Colonic mucosa (tissue), 4 donors: ENCODE measurements around the gene ZNF354B. TPM values are rescaled to one million over a fixed set of nuclear protein-coding genes. Genes with fewer than 3 reads are reported as not detected.
"Not testable (repeated sequence)": the region's sequence is repeated elsewhere in the genome, so short reads cannot be mapped to it uniquely, and the experiment has no call there.

Experiments
- DNase-seq: peaks from one replicate; pipeline ENCODE4 v3.0.0-alpha.2; 2020
- H3K27ac ChIP-seq: fragments of 200-600 bp; one replicate; pipeline ENCODE4 v1.8.0; 2021
- H3K27me3 ChIP-seq: fragments of 200-600 bp; one replicate; pipeline ENCODE4 v1.8.0; 2021
- H3K36me3 ChIP-seq: fragments of 200-600 bp; one replicate; pipeline ENCODE4 v1.8.0; 2021
- H3K4me1 ChIP-seq: fragments of 200-600 bp; one replicate; pipeline ENCODE4 v1.8.0; 2021; ENCODE audit warnings: mild to moderate bottlenecking
- H3K4me3 ChIP-seq: fragments of 200-600 bp; one replicate; pipeline ENCODE4 v1.8.0; 2021
- H3K9ac ChIP-seq, 2 donors: one replicate each; pipeline ENCODE4 v1.7.0; 2013; ENCODE audit warnings: control low read depth in 2 of 2, low read depth in 2 of 2, low read length in 2 of 2
- H3K9me3 ChIP-seq: fragments of 200-600 bp; one replicate; pipeline ENCODE4 v1.8.0; 2021
- intact Hi-C: fragments of 100-400 bp; cut with DNase I; formaldehyde crosslinking; loops from one replicate; pipeline ENCODE4 v1.14.1; 2022
- total RNA-seq, 2 donors: library from RNA; stranded (reverse); fragmentation: NEBNext Ultra II Directional in 1 of 2; extraction: Animal tissue kit (Norgen Biotek cat#: 25700) in 1 of 2; gene quantifications; one replicate each; pipeline ENCODE4 v1.2.1, GENCODE V29; 2021
- TF ChIP-seq, protein P1 (sequence below): fragments of 200-600 bp; IDR thresholded peaks from one replicate; pipeline ENCODE4 v1.8.0; 2022; ENCODE audit warnings: antibody characterized with exemption, mild to moderate bottlenecking
- donor health status: healthy.
- donor health status: DM: no; HTN: no; CAD: no.
- donor health status: DM: no; HTN: no; CAD: no.

ZNF354B gene
- total RNA-seq, 2 donors from 2014 or later = 7.5 to 9.3 TPM

DNA sequence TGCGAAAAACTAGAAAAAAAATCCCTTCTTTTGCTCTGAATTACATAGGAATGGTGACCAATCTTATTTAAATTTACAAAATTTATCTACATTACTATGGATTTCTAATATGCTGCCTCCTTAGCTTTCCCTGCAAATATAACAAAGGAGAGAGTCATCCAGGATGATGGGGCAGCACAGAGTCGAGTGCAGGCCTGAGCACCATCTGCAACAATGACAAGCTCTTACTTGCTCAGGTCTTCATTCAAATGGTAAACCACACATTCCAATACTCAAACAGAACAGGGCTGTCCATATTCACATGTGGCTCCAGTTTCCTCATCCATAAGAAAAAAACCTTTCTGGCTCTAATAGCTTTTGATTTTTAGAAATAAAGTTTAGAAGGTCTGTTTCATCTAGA lies 33.5 kb upstream of the ZNF354B start:
- intact Hi-C loops = no loop called here
- no peaks in the 10 kb centered on the region for H3K27me3 ChIP-seq
- H3K9me3 ChIP-seq = no peaks in the 10 kb centered on the region
- H3K27ac ChIP-seq = no peak overlapping the region
- TF ChIP-seq, protein P1, sequence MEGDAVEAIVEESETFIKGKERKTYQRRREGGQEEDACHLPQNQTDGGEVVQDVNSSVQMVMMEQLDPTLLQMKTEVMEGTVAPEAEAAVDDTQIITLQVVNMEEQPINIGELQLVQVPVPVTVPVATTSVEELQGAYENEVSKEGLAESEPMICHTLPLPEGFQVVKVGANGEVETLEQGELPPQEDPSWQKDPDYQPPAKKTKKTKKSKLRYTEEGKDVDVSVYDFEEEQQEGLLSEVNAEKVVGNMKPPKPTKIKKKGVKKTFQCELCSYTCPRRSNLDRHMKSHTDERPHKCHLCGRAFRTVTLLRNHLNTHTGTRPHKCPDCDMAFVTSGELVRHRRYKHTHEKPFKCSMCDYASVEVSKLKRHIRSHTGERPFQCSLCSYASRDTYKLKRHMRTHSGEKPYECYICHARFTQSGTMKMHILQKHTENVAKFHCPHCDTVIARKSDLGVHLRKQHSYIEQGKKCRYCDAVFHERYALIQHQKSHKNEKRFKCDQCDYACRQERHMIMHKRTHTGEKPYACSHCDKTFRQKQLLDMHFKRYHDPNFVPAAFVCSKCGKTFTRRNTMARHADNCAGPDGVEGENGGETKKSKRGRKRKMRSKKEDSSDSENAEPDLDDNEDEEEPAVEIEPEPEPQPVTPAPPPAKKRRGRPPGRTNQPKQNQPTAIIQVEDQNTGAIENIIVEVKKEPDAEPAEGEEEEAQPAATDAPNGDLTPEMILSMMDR = no peak
- H3K36me3 ChIP-seq = no peaks in the 10 kb centered on the region
- H3K4me3 ChIP-seq = no peak overlapping the region
- H3K9ac ChIP-seq = no peak overlapping the region
- H3K4me1 ChIP-seq = no peaks in the 10 kb centered on the region
- no peak for DNase-seq

DNA sequence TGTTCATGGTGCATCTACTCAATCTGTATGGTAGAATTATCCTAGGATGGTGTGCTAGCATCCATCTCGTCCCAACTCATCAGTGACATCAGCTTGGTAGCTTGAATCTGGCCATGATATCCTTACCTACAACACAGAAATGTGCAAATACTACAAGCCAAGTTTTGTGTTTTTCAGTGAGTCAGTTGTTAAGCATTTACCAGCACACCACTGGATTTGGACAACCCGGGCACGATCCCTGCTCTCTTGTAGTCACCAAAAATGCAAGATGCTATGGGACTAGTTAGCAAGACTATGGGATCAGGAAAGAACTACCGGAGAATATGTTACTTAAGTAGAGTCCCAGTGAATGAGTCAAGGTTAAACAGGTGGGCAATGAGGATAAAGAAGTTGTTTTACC lies 32.1 kb upstream of the ZNF354B start:
- intact Hi-C loops = no loop called here
- Histone ChIP-seq H3K27me3 (no peaks in the 10 kb centered on the region), H3K9me3 (no peaks in the 10 kb centered on the region), H3K4me1 (no peaks in the 10 kb centered on the region), H3K36me3 (no peaks in the 10 kb centered on the region), H3K9ac (no peak overlapping the region), H3K4me3 (no peak overlapping the region), H3K27ac (no peak overlapping the region)
- DNase-seq = no peak
- TF ChIP-seq, protein P1 = no peak

DNA sequence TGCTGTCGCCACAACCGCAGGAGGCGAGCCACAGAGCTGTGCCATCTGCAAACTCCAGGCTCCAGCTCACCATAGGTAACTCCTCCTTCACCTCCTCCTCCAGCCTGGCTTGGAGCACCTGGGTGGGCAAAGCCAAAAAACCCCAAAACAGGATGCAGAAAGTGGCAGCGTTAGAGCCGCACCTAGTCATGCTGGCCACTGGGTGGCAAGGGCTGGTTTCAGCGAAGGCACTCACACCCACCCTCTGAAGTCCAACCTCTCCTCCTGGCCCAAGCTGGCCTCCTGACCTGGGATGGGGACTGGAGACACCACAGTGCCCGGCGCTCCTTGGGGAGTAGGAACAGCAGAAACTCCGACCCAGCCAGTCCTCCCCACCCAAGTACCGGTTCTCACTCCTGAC lies 28.7 kb upstream of the ZNF354B start:
- no peak for DNase-seq
- H3K9ac ChIP-seq = no peak overlapping the region
- no peaks in the 10 kb centered on the region for H3K36me3 ChIP-seq
- TF ChIP-seq, protein P1 = no peak
- no peaks in the 10 kb centered on the region for H3K9me3 ChIP-seq
- no peak overlapping the region for H3K4me3 ChIP-seq
- no peak overlapping the region for H3K27ac ChIP-seq
- H3K27me3 ChIP-seq = no peaks in the 10 kb centered on the region
- intact Hi-C loops = no loop called here
- no peaks in the 10 kb centered on the region for H3K4me1 ChIP-seq

GRCh38 chr5:178832618-178833201 lies 27.0 kb upstream of the ZNF354B start:
- Histone ChIP-seq H3K4me1 (no peaks in the 10 kb centered on the region), H3K36me3 (no peaks in the 10 kb centered on the region), H3K9me3 (no peaks in the 10 kb centered on the region), H3K4me3 (no peak overlapping the region), H3K9ac (no peak overlapping the region), H3K27ac (no peak overlapping the region), H3K27me3 (no peaks in the 10 kb centered on the region)
- TF ChIP-seq, protein P1 = no peak
- DNase-seq = no peak
- intact Hi-C loops = no loop called here

DNA sequence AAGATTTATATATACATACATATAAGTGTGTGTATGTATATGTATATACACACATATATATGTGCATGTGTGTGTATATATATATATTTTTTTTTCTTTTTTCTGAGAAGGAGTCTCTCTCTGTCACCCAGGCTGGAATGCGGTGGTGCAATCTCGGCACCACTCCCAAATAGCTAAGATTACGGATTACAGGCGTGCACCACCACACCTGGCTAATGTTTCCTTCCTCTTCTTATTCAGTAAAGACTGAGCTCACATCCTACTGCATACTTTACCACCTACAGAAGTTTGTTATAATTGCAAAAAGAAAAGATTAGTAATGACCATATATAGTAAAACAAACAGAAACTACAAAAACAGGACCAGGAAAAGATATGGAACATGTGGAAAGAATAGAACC lies 23.1 kb upstream of the ZNF354B start:
- no peak for DNase-seq
- H3K27ac ChIP-seq = no peak overlapping the region
- no peaks in the 10 kb centered on the region for H3K9me3 ChIP-seq
- TF ChIP-seq, protein P1 = no peak
- no peak overlapping the region for H3K9ac ChIP-seq
- H3K4me1 ChIP-seq = no peaks in the 10 kb centered on the region
- intact Hi-C loops = no loop called here
- H3K27me3 ChIP-seq = no peaks in the 10 kb centered on the region
- no peaks in the 10 kb centered on the region for H3K36me3 ChIP-seq
- H3K4me3 ChIP-seq = no peak overlapping the region

DNA sequence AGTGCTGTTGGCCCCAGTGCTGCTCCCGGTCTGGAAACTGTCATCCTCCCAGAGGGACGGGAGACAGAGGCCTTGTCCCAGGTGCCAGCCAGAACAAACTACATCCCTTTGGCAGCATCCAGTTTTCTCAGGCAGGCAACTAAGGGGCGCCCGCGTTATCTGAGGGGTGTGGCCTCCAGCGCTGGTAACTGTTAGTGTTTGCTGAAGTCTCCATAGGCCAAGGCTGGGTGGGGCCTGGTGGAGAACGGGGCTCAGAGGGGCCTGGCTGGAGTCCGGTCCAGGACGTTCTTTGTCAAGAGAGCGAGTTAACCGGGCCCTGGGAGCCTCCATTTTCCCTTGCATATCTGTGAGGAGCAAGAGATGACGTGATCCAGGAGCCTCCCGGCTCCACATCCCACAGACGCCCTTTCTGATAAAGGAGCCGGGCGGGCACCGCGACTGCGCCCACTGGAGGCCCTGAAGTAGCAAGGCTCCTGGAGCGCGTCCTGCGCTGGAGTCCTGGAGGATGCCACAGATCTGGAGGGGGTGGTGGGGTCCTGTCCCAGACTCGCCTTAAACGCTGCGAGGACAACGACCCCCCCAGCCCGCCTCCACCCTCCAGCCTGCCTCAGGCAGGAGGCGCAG lies 20.9 kb upstream of the ZNF354B start:
- H3K36me3 ChIP-seq, H3K4me1 ChIP-seq, intact Hi-C loops, H3K27me3 ChIP-seq, H3K9ac ChIP-seq, H3K27ac ChIP-seq, H3K4me3 ChIP-seq, DNase-seq, H3K9me3 ChIP-seq: not testable (repeated sequence)
